ENCODE data around the gene CR2. TPM values are rescaled to one million over a fixed set of nuclear protein-coding genes. Genes with fewer than 3 reads are reported as not detected.

The CR2 gene
- total RNA-seq (under 1 TPM in 2 of 7 donors, not detected in 5; 0.08 to 0.27 TPM), polyA plus RNA-seq (under 1 TPM; 0.08 to 0.11 TPM)
- long read RNA-seq, donor 1, result 0 reads
- long read RNA-seq, donor 2, result 0 reads
- long read RNA-seq, donor 3, result 0 reads

DNA sequence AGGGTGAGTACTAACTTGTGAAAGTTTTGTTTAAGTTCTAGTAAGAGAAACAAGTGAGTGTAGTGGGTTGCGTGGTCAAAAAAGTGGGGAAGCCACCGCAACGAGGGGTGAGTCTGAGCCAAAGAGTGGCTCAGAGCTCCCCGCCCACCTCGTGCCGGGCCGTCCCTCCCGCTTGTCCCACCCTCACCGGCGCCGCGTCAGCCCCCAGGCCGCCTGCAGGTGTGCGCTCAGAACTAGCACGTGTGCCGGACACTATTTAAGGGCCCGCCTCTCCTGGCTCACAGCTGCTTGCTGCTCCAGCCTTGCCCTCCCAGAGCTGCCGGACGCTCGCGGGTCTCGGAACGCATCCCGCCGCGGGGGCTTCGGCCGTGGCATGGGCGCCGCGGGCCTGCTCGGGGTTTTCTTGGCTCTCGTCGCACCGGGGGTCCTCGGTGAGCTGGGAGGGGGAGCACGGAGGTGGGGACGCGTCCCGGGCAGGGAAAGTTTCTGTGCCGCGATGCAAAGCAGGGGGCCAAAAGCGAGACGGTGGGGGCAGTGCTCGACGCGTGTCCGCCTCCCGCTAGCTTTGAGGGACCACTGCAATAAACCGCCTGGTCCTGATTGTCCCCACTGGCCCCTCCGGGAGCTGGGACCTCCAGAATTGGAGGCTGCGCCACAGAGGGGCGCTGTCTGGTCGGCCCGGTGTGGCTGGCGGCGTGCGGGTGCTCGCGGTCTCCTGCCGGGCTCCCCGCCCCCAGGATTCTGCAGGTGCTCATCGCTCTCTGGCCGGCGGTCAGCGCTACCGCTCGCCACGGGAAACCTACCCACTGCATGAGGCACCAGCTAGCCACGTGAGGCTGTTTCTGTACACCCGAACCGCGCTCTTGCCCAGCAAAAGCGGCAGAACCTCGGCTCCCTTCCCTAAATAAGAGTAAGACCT is at the start of gene CR2:
Gene CR2 (plus strand): TSS at position 283 of the 919 bp plus-strand sequence. CDS start 91 bp downstream, at position 374.
- WGBS, 3 donors, result 1 to 2% (median 1%) methylated on average over 73 to 75 of the region's 75 CpGs
- no peaks in the 10 kb centered on the region for H3K36me3 ChIP-seq
- H3K27ac ChIP-seq, result no peak within 1 kb of the TSS
- TF ChIP-seq POLR2A (IDR thresholded peaks at IDR 0.05) (no peak), EP300 (IDR thresholded peaks at IDR 0.05) (no peak)
- TF ChIP-seq, protein P1, sequence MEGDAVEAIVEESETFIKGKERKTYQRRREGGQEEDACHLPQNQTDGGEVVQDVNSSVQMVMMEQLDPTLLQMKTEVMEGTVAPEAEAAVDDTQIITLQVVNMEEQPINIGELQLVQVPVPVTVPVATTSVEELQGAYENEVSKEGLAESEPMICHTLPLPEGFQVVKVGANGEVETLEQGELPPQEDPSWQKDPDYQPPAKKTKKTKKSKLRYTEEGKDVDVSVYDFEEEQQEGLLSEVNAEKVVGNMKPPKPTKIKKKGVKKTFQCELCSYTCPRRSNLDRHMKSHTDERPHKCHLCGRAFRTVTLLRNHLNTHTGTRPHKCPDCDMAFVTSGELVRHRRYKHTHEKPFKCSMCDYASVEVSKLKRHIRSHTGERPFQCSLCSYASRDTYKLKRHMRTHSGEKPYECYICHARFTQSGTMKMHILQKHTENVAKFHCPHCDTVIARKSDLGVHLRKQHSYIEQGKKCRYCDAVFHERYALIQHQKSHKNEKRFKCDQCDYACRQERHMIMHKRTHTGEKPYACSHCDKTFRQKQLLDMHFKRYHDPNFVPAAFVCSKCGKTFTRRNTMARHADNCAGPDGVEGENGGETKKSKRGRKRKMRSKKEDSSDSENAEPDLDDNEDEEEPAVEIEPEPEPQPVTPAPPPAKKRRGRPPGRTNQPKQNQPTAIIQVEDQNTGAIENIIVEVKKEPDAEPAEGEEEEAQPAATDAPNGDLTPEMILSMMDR (IDR thresholded peaks at IDR 0.05), result no peak
- H3K9me3 ChIP-seq, result no peaks in the 10 kb centered on the region
- no peaks in the 10 kb centered on the region for H3K27me3 ChIP-seq
- peak in 3 of 5 donors; percentile 12 to 34 (median 22) for DNase-seq
- no peaks in the 10 kb centered on the region for H3K4me1 ChIP-seq (ENCODE audit: insufficient read depth)
- no peak within 1 kb of the TSS for H3K4me3 ChIP-seq
- intact Hi-C loops (cut with DNase I), result no loop called here

DNA sequence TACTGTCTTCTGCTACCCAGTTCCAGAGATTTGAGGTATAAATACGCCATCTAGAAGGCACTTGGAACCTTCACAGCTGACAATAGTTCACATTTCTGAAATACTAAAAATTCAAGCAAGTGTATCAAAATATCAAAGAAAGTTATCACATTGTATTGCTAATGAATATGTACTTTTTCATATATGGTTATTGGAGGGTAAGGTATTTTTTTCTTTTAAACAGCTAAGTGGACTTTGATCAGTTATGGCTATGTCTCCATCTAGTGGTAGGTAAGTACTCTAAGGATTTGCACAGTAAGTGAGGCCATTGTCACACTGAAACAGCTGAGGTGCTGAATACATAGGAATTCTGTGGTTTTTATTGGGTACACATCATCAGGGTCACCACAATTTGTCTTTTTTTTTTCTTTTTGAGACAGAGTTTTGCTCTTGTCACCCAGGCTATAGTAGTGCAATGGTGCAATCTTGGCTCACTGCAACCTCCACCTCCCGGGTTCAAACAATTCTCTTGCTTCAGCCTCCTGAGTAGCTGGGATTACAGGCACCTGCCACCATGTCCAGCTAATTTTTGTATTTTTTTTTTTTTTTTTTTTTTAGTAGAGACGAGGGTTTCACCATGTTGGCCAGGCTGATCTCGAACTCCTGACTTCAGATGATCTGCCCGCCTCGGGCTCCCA is 49.1 kb upstream of the CR2 start:
- WGBS, 3 donors, result 80 to 84% (median 82%) methylated on average over 6 of the region's 6 CpGs
- Histone ChIP-seq H3K36me3 (no peaks in the 10 kb centered on the region), H3K27ac (no peak overlapping the region), H3K4me3 (no peak overlapping the region), H3K4me1 (ENCODE audit: insufficient read depth) (no peaks in the 10 kb centered on the region), H3K27me3 (no peaks in the 10 kb centered on the region), H3K9me3 (no peaks in the 10 kb centered on the region)
- DNase-seq, result no peak
- intact Hi-C loops (cut with DNase I), result loop anchor here (5.0 to 10.0 kb wide), 5 partner anchors 320 to 360 kb away; partner anchors contain the start of genes C4BPB (in 1 of the 4), PFKFB2 (in 1 of the 4) and YOD1 (in 1 of the 4)
- TF ChIP-seq EP300 (IDR thresholded peaks at IDR 0.05) (no peak), POLR2A (IDR thresholded peaks at IDR 0.05) (no peak)
- TF ChIP-seq, protein P1 (IDR thresholded peaks at IDR 0.05), result peak; percentile 47 to 76 (median 64)

DNA sequence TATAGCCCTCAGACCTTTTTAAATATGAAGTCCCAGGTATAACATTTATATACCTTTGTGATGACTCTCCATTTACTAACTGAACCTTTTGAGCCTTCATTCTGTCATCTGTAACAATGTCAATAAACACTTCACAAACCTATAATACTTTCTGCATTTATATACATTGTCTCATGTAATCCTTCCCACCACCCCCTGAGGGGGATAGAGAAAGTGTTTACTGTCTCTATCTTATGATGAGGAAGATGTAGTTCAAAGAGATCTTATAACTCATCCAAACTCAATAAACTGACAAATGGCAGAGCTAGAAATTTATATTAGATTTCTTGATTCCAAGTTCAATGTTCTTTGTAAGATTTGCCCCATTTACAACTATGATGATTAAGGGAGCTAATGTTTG is 48.3 kb upstream of the CR2 start:
- Histone ChIP-seq H3K27ac (no peak overlapping the region), H3K4me1 (ENCODE audit: insufficient read depth) (no peaks in the 10 kb centered on the region), H3K27me3 (no peaks in the 10 kb centered on the region), H3K9me3 (no peaks in the 10 kb centered on the region), H3K4me3 (no peak overlapping the region), H3K36me3 (no peaks in the 10 kb centered on the region)
- no peak for DNase-seq
- TF ChIP-seq, protein P1 (IDR thresholded peaks at IDR 0.05), result no peak
- no peak for TF ChIP-seq POLR2A (IDR thresholded peaks at IDR 0.05)
- no peak for TF ChIP-seq EP300 (IDR thresholded peaks at IDR 0.05)
- intact Hi-C loops (cut with DNase I), result loop anchor here (5.0 to 10.0 kb wide), 5 partner anchors 321 to 361 kb away; partner anchors contain the start of genes C4BPB (in 1 of the 4), PFKFB2 (in 1 of the 4) and YOD1 (in 1 of the 4)

DNA sequence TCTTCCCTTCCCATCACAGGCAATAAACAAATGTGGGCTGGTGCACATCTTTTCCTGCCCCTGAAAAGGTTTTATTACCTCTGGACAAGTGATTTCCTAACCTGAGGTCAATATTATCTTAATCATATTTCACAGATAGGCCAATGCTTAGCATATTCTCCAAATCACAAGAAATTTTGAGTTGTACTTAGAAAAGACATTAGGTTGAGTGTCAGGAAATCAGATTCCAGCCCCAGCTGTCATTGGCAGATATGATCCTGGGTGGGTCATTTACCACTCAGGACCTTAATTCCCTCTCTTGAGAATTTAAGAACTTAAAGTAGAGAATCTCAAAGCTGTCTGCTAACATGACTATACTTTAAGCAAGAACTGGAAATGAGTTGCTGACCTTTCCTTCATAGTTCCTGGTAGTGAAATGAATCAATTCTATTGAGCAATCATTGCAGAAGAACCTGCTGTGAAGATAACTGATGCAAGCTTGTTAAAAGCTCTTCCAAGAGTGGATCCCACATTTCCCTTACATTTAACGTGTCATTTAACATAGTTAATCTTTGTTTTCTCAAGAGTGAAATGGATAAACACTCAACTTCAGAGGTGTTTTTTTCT is 46.4 kb upstream of the CR2 start:
- no peak overlapping the region for H3K4me3 ChIP-seq
- H3K27ac ChIP-seq, result no peak overlapping the region
- no peaks in the 10 kb centered on the region for H3K4me1 ChIP-seq (ENCODE audit: insufficient read depth)
- WGBS, 3 donors, result 18 to 47% (median 20%) methylated on average over 1 of the region's 1 CpG
- no peak for DNase-seq
- H3K36me3 ChIP-seq, result no peaks in the 10 kb centered on the region
- TF ChIP-seq, protein P1 (IDR thresholded peaks at IDR 0.05), result no peak
- TF ChIP-seq POLR2A (IDR thresholded peaks at IDR 0.05), result no peak
- no peak for TF ChIP-seq EP300 (IDR thresholded peaks at IDR 0.05)
- intact Hi-C loops (cut with DNase I), result loop anchor here (5.0 to 10.0 kb wide), 5 partner anchors 323 to 363 kb away; partner anchors contain the start of genes C4BPB (in 1 of the 4), PFKFB2 (in 1 of the 4) and YOD1 (in 1 of the 4)
- no peaks in the 10 kb centered on the region for H3K27me3 ChIP-seq
- H3K9me3 ChIP-seq, result no peaks in the 10 kb centered on the region

Data from ovary (tissue), 10 donors.